Right atrium auricular region (tissue), 2 donors: ENCODE data around the gene PLD6. TPM values are rescaled to one million over a fixed set of nuclear protein-coding genes. Genes with fewer than 3 reads are reported as not detected.

Experiments
- DNase-seq: peaks from one replicate; pipeline ENCODE4 v3.0.0-alpha.2; 2019; ENCODE audit warnings: low spot score
- H3K27ac ChIP-seq, 2 donors: fragments of 200-600 bp; sonication (generic); 1 replicate in 1 of 2; 2 replicates in 1 of 2; pipeline ENCODE4 v1.5.1; 2016 to 2019
- H3K27me3 ChIP-seq, 2 donors: fragments of 200-600 bp; sonication (generic); one replicate each; pipeline versions ENCODE4 v1.5.1 to v1.6.0; 2017 to 2019
- H3K36me3 ChIP-seq: fragments of 200-600 bp; sonication (generic); one replicate; pipeline ENCODE4 v1.5.1; 2016
- H3K4me1 ChIP-seq, 2 donors: fragments of 200-600 bp; sonication (generic); one replicate each; pipeline versions ENCODE4 v1.5.1 to v1.6.0; 2017 to 2019
- H3K4me3 ChIP-seq, 2 donors: fragments of 200-600 bp; sonication (generic); 1 replicate in 1 of 2; 2 replicates in 1 of 2; pipeline ENCODE4 v1.5.1; 2017 to 2019; ENCODE audit warnings: mild to moderate bottlenecking in 1 of 2, moderate library complexity in 1 of 2
- H3K9me3 ChIP-seq, 2 donors: fragments of 200-600 bp; sonication (generic); one replicate each; pipeline ENCODE4 v1.5.1; 2019
- CTCF ChIP-seq, 2 donors: fragments of 200-600 bp; sonication (generic); IDR thresholded peaks; one replicate each; pipeline ENCODE4 v1.5.1; 2019; ENCODE audit warnings: antibody characterized with exemption in 2 of 2
- total RNA-seq, 2 donors: library from RNA; depleted of rRNA; stranded (reverse); fragments of >200 nt; gene quantifications; one replicate each; pipeline ENCODE4 v1.1.0, GENCODE V29; 2016

The PLD6 gene
- total RNA-seq, 2 donors from 2014 or later = 3.1 to 6.8 TPM

DNA sequence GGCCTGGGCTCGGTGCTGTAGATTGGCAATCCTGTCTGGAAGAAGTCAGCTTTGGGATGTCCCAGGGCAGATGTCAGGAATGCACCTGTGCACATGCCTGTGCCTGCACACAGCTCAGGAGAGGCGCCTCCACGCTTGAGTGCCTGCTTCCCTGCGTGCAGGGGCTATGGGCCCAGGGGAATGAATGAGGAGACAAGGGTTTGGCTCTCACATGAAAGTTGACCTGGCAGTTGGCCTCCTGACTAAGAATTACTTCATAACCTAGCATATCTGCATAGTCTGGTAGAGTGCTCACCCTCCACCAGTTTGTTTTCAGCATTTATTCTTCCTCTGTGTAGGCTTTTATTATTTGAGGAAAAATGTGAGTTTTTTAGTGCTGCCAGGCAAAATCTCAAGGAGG, 50.0 kb downstream of the PLD6 start:
- no peak for DNase-seq
- H3K36me3 ChIP-seq = peaks cover 81% of the 10 kb centered on the region
- no peaks in the 10 kb centered on the region for H3K9me3 ChIP-seq
- H3K4me1 ChIP-seq = peaks cover 0 to 23% of the 10 kb centered on the region in 2 donors
- no peak overlapping the region for H3K27ac ChIP-seq
- no peak overlapping the region for H3K4me3 ChIP-seq
- TF ChIP-seq CTCF (IDR thresholded peaks at IDR 0.05) = no peak
- no peaks in the 10 kb centered on the region for H3K27me3 ChIP-seq

DNA sequence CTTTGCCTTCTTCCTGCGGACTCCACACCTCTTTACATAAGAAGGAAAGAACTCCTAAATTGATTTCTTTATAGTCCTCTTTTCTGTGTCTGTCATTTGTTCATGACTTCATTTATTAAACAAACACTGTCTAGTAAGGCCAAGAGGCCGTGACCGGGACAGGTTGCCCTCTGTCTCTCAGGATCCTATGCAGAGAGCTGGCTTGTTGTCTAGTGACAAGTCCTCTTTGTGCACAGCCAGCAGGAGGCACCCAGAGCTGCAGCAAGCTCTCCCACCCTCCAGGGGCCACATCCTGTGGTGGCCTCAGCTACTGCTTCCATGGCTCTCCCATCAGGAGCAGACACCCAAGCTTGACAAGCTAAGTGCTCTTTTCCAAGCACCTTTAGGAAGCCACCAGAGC, 50.6 kb downstream of the PLD6 start:
- peaks cover 0 to 26% of the 10 kb centered on the region in 2 donors for H3K4me1 ChIP-seq
- no peaks in the 10 kb centered on the region for H3K27me3 ChIP-seq
- no peak for DNase-seq
- no peak for TF ChIP-seq CTCF (IDR thresholded peaks at IDR 0.05)
- H3K4me3 ChIP-seq = no peak overlapping the region
- no peak overlapping the region for H3K27ac ChIP-seq
- no peaks in the 10 kb centered on the region for H3K9me3 ChIP-seq
- H3K36me3 ChIP-seq = peaks cover 76% of the 10 kb centered on the region

DNA sequence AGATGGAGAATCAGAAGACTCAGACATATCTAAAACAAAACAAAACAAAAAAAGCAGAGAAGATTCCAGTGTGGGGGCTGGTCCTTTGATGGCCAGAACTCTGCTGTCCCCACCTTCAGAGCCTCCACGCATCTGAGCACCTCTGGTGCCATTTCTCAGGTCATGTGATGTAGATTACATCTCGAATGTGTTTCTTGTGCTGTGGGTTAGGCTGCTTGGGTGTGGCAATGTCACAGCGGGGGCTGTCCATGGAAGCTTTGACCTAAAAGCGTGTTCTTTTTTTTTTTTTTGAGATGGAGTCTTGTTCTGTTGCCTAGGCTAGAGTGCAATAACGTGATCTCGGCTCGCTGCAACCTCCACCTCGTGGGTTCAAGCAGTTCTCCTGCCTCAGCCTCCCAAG, 51.2 kb downstream of the PLD6 start:
- H3K9me3 ChIP-seq = no peaks in the 10 kb centered on the region
- H3K36me3 ChIP-seq = peaks cover 77% of the 10 kb centered on the region
- H3K4me3 ChIP-seq = no peak overlapping the region
- no peak for DNase-seq
- no peak for TF ChIP-seq CTCF (IDR thresholded peaks at IDR 0.05)
- H3K27ac ChIP-seq = no peak overlapping the region
- H3K27me3 ChIP-seq = no peaks in the 10 kb centered on the region
- H3K4me1 ChIP-seq = peaks cover 0 to 26% of the 10 kb centered on the region in 2 donors

DNA sequence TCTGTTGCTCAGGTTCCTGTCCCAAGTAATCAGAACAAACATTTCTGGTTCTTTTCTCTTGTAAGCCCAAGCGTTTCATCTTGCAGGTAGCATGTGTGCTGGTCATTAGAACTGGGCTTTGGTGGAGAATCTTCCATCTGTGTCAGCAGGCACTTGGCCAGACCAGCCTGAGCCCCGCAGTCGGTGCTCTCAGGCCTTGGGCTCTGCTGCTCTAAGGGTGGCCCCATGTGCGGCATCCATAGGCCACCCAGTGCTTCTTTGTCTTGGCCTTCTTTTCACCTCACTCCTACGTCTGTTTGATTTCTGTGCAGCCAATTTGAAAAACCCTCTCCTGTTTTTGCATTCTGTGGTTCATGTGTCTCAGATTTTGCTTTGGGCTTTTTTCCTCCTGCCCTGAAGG, 51.6 kb downstream of the PLD6 start:
- no peak for DNase-seq
- peaks cover 76% of the 10 kb centered on the region for H3K36me3 ChIP-seq

GRCh38 chr17:17153709-17154108, 52.4 kb downstream of the PLD6 start:
- Histone ChIP-seq H3K9me3 (no peaks in the 10 kb centered on the region), H3K36me3 (peaks cover 68% of the 10 kb centered on the region), H3K27me3 (no peaks in the 10 kb centered on the region), H3K27ac (no peak overlapping the region), H3K4me1 (peaks cover 0 to 26% of the 10 kb centered on the region in 2 donors), H3K4me3 (no peak overlapping the region)
- DNase-seq = no peak
- TF ChIP-seq CTCF (IDR thresholded peaks at IDR 0.05) = no peak

More for the DNA sequence above, 51.6 kb downstream of the PLD6 start:
- no peak overlapping the region for H3K4me3 ChIP-seq
- no peak for TF ChIP-seq CTCF (IDR thresholded peaks at IDR 0.05)
- no peaks in the 10 kb centered on the region for H3K27me3 ChIP-seq
- peaks cover 0 to 26% of the 10 kb centered on the region in 2 donors for H3K4me1 ChIP-seq
- no peak overlapping the region for H3K27ac ChIP-seq
- H3K9me3 ChIP-seq = no peaks in the 10 kb centered on the region

DNA sequence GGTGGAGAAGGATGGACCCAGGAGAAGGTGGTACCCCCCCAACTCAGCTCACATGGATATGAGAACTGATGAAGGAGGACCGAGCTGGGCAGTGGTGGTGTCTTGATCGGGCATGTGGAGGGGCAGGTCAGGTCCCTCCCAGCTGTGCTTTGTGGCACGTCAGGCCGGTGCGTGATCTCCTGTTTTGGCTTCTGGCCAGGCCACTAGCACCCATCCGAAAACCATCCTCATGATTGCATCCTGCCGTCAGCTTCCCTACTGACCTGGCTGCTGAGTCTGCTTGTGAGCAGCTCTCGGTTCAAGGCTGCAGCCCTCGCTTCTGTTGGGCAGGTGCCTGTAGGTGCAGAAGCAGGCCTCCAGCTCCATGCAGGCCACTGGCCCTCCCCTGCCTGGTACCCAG, 53.1 kb downstream of the PLD6 start:
- H3K27me3 ChIP-seq = no peaks in the 10 kb centered on the region
- H3K9me3 ChIP-seq = no peaks in the 10 kb centered on the region
- peaks cover 62% of the 10 kb centered on the region for H3K36me3 ChIP-seq
- no peak for DNase-seq
- H3K4me3 ChIP-seq = no peak overlapping the region
- H3K4me1 ChIP-seq = peaks cover 0 to 26% of the 10 kb centered on the region in 2 donors
- no peak for TF ChIP-seq CTCF (IDR thresholded peaks at IDR 0.05)
- peak overlapping the region in 1 of 2 donors; percentile 64 for H3K27ac ChIP-seq
